Activated CD8-positive, alpha-beta memory T cell treated with anti-CD3 and anti-CD28 coated beads, Interleukin-2, amount 50 U/mL, for 4 hours (primary cell): ENCODE results near the gene MYOZ2.
"Not testable (repeated sequence)": the region's sequence is repeated elsewhere in the genome, so short reads cannot be mapped to it uniquely, and the experiment has no call there.

Experiments used
- DNase-seq: peaks from one replicate; pipeline ENCODE4 v3.0.0-alpha.2; 2020

Gene MYOZ2

DNA sequence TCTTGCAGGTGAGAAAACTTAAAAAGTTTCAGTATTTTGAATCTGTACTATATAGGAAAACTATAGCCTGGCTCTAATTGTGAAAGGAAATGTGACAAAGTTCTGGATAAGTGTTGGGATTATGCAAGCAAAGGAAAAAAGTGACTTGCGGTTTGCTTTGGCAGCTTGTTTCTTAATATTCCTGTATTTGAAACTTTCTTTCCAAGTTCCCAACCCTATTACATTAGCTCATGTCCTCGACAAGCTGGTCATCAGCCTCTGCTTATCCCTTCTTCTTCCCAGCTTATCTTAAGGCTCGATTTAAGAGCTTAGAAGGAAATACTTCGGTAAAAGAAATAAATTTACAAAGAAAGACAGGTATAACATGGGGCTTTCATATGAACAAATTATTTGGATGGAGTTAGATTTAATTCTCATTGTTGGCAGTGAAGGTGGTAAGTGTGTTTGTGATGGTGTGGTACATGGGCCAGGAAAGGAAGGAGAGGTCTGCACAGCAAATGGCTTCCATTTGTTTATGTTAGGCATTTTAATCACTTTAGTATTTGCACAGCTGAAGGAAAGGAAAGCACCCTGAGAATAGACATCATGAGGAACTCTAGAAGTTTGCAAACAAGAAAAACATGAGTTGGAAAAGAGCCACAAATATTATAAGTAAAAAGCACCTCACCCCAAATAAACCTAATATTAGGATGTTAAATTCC, 5.1 kb upstream of the MYOZ2 start:
- DNase-seq = no peak

- DNase-seq = no peak
Measured at GRCh38 chr4:119131164-119131563, 4.5 kb upstream of the MYOZ2 start.

DNA sequence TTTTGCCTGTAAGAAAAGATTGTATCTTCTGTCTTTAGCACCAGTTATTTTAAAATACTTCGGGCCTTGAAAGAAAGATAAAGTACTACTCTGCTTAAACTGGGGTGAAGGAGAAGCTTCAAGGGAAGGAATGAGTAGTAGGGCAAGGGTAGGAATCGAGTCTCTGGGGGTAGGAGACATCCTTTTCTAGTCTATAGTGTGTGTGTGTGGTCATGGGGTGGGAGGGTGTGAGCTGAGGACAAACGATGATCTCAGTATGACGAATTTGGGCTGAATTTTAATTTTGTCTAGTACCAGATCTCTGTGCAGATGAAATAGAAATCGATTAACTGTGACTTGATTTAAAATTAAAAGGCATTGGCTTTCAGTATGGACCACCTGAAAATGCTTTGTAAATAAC, 3.3 kb upstream of the MYOZ2 start:
- DNase-seq = no peak

DNA sequence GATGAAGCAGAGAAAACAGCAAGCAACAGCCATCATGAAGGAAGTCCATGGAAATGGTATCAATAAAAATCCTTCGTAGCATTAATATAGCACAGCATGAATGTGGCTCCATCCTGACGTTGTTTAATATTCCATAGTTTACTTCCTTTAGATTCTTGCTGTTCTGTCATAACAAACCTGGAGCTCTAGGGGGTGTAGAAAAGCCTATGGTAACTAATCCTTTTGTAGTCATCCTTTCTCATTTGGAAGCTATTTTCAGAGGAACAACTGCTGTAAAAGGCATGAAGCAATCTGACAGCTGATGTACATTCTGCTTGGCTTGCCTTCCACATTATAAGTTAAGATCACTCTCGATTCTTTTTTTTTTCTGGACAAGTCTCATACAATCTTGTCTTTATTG, 914 bp downstream of the MYOZ2 start:
- no peak for DNase-seq

GRCh38 chr4:119138046-119138445, 2.4 kb downstream of the MYOZ2 start:
- DNase-seq = no peak

- no peak for DNase-seq
Measured at GRCh38 chr4:119139311-119139710, 3.7 kb downstream of the MYOZ2 start.

DNA sequence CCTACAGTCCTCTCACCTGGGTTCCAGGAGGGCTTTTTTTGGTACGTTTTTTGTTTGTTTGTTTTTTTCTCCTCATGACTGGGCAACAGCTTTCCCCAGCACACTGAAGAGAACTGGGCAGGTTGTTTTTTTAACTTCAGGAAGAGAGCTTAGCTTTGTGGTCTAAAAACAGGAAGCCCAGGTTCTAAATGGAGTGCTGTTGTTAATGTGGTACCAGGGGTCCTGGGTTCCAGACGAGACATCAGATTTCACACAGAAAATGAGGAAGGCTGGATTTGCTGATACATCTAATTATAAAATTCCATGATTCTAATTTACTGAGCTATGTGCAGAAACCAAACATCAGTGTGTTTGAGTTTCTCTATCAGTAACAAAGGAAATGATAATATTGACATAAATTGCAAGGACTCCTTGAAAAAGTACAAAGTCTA, 4.2 kb downstream of the MYOZ2 start:
- no peak for DNase-seq

DNA sequence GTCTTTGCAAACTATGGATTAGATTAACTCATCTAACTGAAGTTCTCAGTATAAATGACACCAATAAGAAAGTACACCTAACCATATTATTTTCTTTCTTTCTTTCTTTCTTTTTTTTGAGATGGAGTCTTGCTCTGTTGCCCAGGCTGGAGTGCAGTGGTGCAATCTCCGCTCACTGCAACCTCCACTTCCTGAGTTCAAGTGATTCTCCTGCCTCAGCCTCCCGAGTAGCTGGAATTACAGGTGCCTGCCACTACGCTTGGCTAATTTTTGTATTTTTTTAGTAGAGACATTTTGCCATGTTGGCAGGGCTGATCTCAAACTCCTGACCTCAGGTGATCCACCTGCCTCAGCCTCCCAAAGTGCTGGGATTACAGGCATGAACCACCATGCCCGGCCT, 5.7 kb downstream of the MYOZ2 start:
- DNase-seq = not testable (repeated sequence)

- no peak for DNase-seq
Measured at GRCh38 chr4:119142833-119143232, 7.2 kb downstream of the MYOZ2 start.

- not testable (repeated sequence) for DNase-seq
Measured at GRCh38 chr4:119143341-119143740, 7.7 kb downstream of the MYOZ2 start.

DNA sequence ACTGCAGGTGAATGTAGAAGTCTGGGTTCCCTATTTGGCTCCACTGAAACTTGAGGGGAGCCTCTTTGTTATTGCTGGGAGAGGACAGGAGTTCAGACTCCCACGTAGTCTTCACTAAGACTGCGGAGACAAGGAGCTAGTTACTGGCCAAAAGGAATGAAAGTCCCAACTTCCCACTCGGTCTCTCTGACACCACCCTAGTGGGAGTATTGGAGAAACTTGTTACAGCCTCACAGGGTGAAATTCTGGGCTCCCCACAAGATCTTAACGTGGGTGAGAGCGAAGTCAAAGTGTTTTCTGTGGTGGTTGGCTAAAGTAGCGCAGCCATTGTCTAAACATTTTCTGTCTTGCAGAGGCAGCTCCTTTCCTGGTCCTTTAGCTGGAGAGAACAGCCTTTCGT, 13.5 kb downstream of the MYOZ2 start:
- no peak for DNase-seq

- DNase-seq = no peak
Measured at GRCh38 chr4:119151161-119151560, 15.5 kb downstream of the MYOZ2 start.

DNA sequence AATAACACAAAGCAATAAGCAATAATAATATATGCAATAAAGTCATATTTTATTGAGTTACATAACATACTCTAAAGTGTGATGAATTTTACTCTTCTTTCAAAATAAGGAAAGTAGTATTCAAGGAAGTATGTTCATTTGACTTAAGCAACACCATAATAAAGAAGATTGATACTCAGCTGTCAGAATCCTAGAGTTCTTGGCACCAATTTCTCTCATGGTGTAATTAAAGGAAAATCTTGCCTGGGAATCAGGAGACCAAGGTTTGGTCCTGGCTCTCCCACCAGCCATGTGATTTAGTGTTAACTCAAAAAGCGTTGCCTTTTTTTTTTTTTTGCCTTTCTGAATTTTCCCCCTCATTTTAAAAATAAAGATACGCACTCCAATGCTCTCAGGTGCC, 17.1 kb downstream of the MYOZ2 start:
- DNase-seq = no peak

DNA sequence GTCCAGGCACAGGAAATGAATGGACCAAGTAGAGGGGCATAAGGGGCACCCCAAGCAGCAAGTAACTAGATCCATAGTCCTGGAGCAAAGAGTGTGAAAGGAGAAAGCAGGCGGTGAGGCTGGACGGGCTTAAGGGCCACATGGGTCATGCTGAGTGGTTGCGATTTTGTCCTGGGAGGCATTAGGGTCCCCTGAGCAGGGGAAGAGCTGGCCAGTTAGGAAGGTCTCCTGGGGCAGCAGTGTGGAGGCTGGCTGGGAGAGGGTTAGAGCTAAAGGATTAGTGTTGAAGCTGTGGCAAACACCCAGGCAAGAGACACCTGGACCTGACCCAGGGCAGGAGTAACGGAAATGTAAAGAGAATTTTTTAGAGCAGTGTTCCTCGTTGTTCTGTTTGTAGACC, 26.5 kb downstream of the MYOZ2 start:
- DNase-seq = no peak

DNA sequence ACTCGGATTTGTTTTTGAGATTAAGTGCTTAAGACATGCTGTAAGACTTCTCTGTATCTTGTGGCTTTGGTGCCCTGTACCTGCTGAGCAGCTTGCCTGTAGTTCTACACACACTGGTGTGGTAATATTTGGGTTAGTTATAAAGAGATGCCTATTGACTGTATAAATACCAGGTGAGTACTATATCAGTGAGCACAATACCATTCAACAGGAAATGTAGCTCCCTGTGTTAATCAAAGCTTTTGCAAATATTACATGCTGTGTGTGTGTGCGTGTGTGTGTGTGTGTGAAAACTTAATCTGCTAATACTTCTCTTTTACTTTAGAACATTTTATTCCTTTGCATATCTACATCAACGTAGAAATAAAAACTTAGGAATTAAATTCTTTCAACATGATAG, 30.1 kb downstream of the MYOZ2 start:
- DNase-seq = no peak

DNA sequence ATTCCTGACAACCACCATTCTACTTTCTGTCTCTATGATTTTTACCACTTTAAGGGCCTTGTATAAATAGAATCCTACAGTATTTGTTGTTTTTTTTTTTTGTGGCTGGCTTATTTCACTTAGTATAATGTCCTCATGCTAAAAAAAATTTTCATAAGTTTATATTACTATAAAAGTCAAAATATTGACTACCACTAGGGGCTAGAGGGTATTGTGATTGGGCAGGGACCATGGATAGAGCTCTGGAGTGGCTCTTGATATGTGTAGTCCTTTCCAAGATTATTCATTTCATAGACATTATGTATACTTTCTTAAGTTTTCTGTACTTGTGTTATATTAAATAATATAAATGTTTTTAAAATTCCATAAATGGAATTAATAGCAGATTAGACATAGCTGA, 34.6 kb downstream of the MYOZ2 start:
- no peak for DNase-seq

DNA sequence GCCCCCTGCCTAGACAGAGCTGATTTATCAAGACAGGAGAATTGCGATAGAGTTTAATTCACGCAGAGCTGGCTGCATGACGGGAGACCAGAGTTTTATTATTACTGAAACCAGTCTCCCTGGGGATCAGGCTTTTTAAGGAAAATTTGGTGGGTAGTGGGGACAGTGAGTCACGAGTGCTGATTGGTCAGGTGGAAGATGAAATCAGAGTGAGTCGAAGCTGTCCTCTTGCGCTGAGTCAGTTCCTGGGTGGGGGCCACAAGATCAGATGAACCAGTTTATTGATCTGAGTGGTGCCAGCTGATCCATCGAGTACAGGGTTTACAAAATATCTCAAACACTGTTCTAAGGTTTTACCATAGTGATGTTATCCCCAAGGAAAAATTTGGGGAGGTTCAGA, 36.6 kb downstream of the MYOZ2 start:
- no peak for DNase-seq

- DNase-seq = not testable (repeated sequence)
Measured at GRCh38 chr4:119173729-119174361, 38.2 kb downstream of the MYOZ2 start.

- no peak for DNase-seq
Measured at GRCh38 chr4:119179011-119179410, 43.4 kb downstream of the MYOZ2 start.

DNA sequence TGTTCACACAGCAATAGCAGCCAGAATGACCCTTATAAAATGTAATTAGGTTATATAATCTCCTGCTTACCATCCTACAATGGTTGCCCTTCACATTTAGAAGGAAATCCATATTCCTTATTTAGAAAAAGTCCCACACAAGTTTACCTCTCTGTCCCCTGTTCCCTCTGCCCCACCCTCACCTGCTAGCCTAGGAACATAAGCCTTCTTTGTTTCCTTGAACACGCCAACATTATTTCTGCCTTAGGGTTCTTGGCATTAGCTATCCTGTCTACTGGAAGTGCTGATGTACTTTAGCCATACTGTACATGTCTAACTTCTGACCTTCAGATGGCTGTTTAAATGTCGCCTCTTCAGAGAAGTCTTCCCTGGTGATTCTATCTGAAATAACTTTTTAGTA, 48.5 kb downstream of the MYOZ2 start:
- no peak for DNase-seq

GRCh38 chr4:119189638-119190037, 54.0 kb downstream of the MYOZ2 start:
- no peak for DNase-seq

- no peak for DNase-seq
Measured at GRCh38 chr4:119190354-119190753, 54.7 kb downstream of the MYOZ2 start.

GRCh38 chr4:119191505-119191904, 55.9 kb downstream of the MYOZ2 start:
- DNase-seq = no peak

- no peak for DNase-seq
Measured at GRCh38 chr4:119197772-119198212, 62.2 kb downstream of the MYOZ2 start.

- no peak for DNase-seq
Measured at GRCh38 chr4:119204916-119205315, 69.3 kb downstream of the MYOZ2 start.
